ENCODE measurements around the gene NOTCH3. TPM values are rescaled to one million over a fixed set of nuclear protein-coding genes. Genes with fewer than 3 reads are reported as not detected.
A peak's percentile ranks its signal among the peaks of the same experiment; 100 is the strongest.

NOTCH3 gene
- total RNA-seq, 2 donors from 2014 or later, result 0.07 TPM; not detected in 1

GRCh38 chr19:15239337-15239949, 38.6 kb upstream of the NOTCH3 start:
- Mint-ChIP-seq H3K9me3 (no peaks in the 10 kb centered on the region), H3K27ac (no peak overlapping the region), H3K36me3 (peaks cover 5 to 22% of the 10 kb centered on the region in 2 donors)
- ATAC-seq, result no peak
- no peak for DNase-seq (ENCODE audit: low spot score in 2 of 2)

- Mint-ChIP-seq H3K36me3 (peaks cover 1 to 17% of the 10 kb centered on the region in 2 donors), H3K9me3 (no peaks in the 10 kb centered on the region), H3K27ac (no peak overlapping the region)
- DNase-seq (ENCODE audit: low spot score in 2 of 2), result no peak
- ATAC-seq, result no peak
Observed at GRCh38 chr19:15238639-15239155, 37.9 kb upstream of the NOTCH3 start.

GRCh38 chr19:15237759-15238638, 37.2 kb upstream of the NOTCH3 start:
- no peaks in the 10 kb centered on the region for H3K9me3 Mint-ChIP-seq
- no peak for DNase-seq (ENCODE audit: low spot score in 2 of 2)
- H3K36me3 Mint-ChIP-seq, result peaks cover 0 to 14% of the 10 kb centered on the region in 2 donors
- no peak overlapping the region for H3K27ac Mint-ChIP-seq
- ATAC-seq, result no peak

GRCh38 chr19:15236886-15237285, 36.1 kb upstream of the NOTCH3 start:
- peak overlapping the region in 1 of 2 donors; percentile 72 for H3K27ac Mint-ChIP-seq
- no peaks in the 10 kb centered on the region for H3K9me3 Mint-ChIP-seq
- no peak for DNase-seq (ENCODE audit: low spot score in 2 of 2)
- peaks cover 0 to 14% of the 10 kb centered on the region in 2 donors for H3K36me3 Mint-ChIP-seq
- ATAC-seq, result no peak

GRCh38 chr19:15235781-15236180, 35.0 kb upstream of the NOTCH3 start:
- no peak for DNase-seq (ENCODE audit: low spot score in 2 of 2)
- H3K27ac Mint-ChIP-seq, result peak overlapping the region in 1 of 2 donors; percentile 7
- no peaks in the 10 kb centered on the region for H3K9me3 Mint-ChIP-seq
- ATAC-seq, result no peak
- H3K36me3 Mint-ChIP-seq, result peaks cover 0 to 14% of the 10 kb centered on the region in 2 donors

GRCh38 chr19:15234431-15235130, 33.8 kb upstream of the NOTCH3 start:
- no peaks in the 10 kb centered on the region for H3K9me3 Mint-ChIP-seq
- ATAC-seq, result no peak
- H3K27ac Mint-ChIP-seq, result no peak overlapping the region
- peaks cover 0 to 14% of the 10 kb centered on the region in 2 donors for H3K36me3 Mint-ChIP-seq
- no peak for DNase-seq (ENCODE audit: low spot score in 2 of 2)

- ATAC-seq (no peak), DNase-seq (ENCODE audit: low spot score in 2 of 2) (no peak)
- Mint-ChIP-seq H3K27ac (no peak overlapping the region), H3K9me3 (no peaks in the 10 kb centered on the region), H3K36me3 (peaks cover 0 to 9% of the 10 kb centered on the region in 2 donors)
Observed at GRCh38 chr19:15231271-15231670, 30.5 kb upstream of the NOTCH3 start.

GRCh38 chr19:15227261-15227660, 26.5 kb upstream of the NOTCH3 start:
- Mint-ChIP-seq H3K36me3 (no peaks in the 10 kb centered on the region), H3K27ac (no peak overlapping the region), H3K9me3 (no peaks in the 10 kb centered on the region)
- DNase-seq (ENCODE audit: low spot score in 2 of 2) (no peak), ATAC-seq (no peak)

- Mint-ChIP-seq H3K27ac (no peak overlapping the region), H3K9me3 (no peaks in the 10 kb centered on the region), H3K36me3 (no peaks in the 10 kb centered on the region)
- no peak for DNase-seq (ENCODE audit: low spot score in 2 of 2)
- no peak for ATAC-seq
Observed at GRCh38 chr19:15225760-15226159, 25.0 kb upstream of the NOTCH3 start.

- H3K36me3 Mint-ChIP-seq, result no peaks in the 10 kb centered on the region
- no peaks in the 10 kb centered on the region for H3K9me3 Mint-ChIP-seq
- DNase-seq (ENCODE audit: low spot score in 2 of 2) (no peak), ATAC-seq (no peak)
- H3K27ac Mint-ChIP-seq, result peak overlapping the region in 1 of 2 donors; percentile 44
Observed at GRCh38 chr19:15223649-15224361, 23.0 kb upstream of the NOTCH3 start.

GRCh38 chr19:15222738-15223648, 22.2 kb upstream of the NOTCH3 start:
- Mint-ChIP-seq H3K9me3 (no peaks in the 10 kb centered on the region), H3K36me3 (no peaks in the 10 kb centered on the region), H3K27ac (peak overlapping the region in 1 of 2 donors; percentile 44)
- ATAC-seq, result peak; percentile 90 to 94
- peak; percentile 62 to 80 for DNase-seq (ENCODE audit: low spot score in 2 of 2)

GRCh38 chr19:15220833-15221232, 20.0 kb upstream of the NOTCH3 start:
- ATAC-seq (no peak), DNase-seq (ENCODE audit: low spot score in 2 of 2) (no peak)
- no peak overlapping the region for H3K27ac Mint-ChIP-seq
- H3K36me3 Mint-ChIP-seq, result no peaks in the 10 kb centered on the region
- H3K9me3 Mint-ChIP-seq, result no peaks in the 10 kb centered on the region

- Mint-ChIP-seq H3K36me3 (no peaks in the 10 kb centered on the region), H3K27ac (no peak overlapping the region), H3K9me3 (no peaks in the 10 kb centered on the region)
- ATAC-seq, result no peak
- no peak for DNase-seq (ENCODE audit: low spot score in 2 of 2)
Observed at GRCh38 chr19:15218501-15218900, 17.7 kb upstream of the NOTCH3 start.

GRCh38 chr19:15216363-15216762, 15.6 kb upstream of the NOTCH3 start:
- no peaks in the 10 kb centered on the region for H3K9me3 Mint-ChIP-seq
- ATAC-seq, result no peak
- H3K27ac Mint-ChIP-seq, result peak overlapping the region in 1 of 2 donors; percentile 60
- no peaks in the 10 kb centered on the region for H3K36me3 Mint-ChIP-seq
- no peak for DNase-seq (ENCODE audit: low spot score in 2 of 2)

- Mint-ChIP-seq H3K9me3 (no peaks in the 10 kb centered on the region), H3K36me3 (no peaks in the 10 kb centered on the region), H3K27ac (no peak overlapping the region)
- DNase-seq (ENCODE audit: low spot score in 2 of 2) (no peak), ATAC-seq (no peak)
Observed at GRCh38 chr19:15213715-15214381, 13.1 kb upstream of the NOTCH3 start.
